SU-DHL-6 (cell line): Measurements from ENCODE around the gene BTBD9.

Experiments used
- H2AFZ ChIP-seq: fragments of 200-600 bp; sonication (generic); 2 replicates; pipeline ENCODE4 v1.6.1; 2014; ENCODE audit warnings: low read depth, mild to moderate bottlenecking, moderate library complexity, mixed read lengths, antibody characterized with exemption, low read length; ENCODE audit not compliant: severe bottlenecking
- H3F3A ChIP-seq: fragments of 200-600 bp; shearing (Covaris generic); 2 replicates; pipeline ENCODE4 v1.6.0; 2016; ENCODE audit warnings: antibody characterized with exemption, mild to moderate bottlenecking; ENCODE audit not compliant: insufficient read depth
- H3K27ac ChIP-seq: fragments of 200-600 bp; sonication (generic); 2 replicates; pipeline ENCODE4 v1.5.1; 2016; ENCODE audit warnings: low read depth, mild to moderate bottlenecking, low read length, moderate library complexity, mixed read lengths
- H3K27me3 ChIP-seq: fragments of 200-600 bp; sonication (generic), shearing (Covaris generic); 2 replicates; pipeline ENCODE4 v1.6.0; 2014; ENCODE audit warnings: mild to moderate bottlenecking, low read length
- H3K36me3 ChIP-seq: fragments of 200-600 bp; sonication (generic); 2 replicates; pipeline ENCODE4 v1.6.1; 2014; ENCODE audit warnings: mild to moderate bottlenecking, low read length, mixed read lengths
- H3K4me2 ChIP-seq: fragments of 300-600, 200-600 bp; shearing (Covaris generic), sonication (generic); 2 replicates; pipeline ENCODE4 v1.6.0; 2014; ENCODE audit warnings: low read length, low read depth, mild to moderate bottlenecking; ENCODE audit not compliant: poor library complexity, severe bottlenecking
- H3K4me3 ChIP-seq: fragments of 200-600 bp; sonication (generic); 2 replicates; pipeline ENCODE4 v1.5.1; 2014; ENCODE audit warnings: antibody characterized with exemption, low read length, mild to moderate bottlenecking, mixed read lengths; ENCODE audit not compliant: insufficient read depth, poor library complexity, severe bottlenecking
- H3K79me2 ChIP-seq: fragments of 200-600 bp; sonication (generic); 2 replicates; pipeline ENCODE4 v1.6.1; 2014; ENCODE audit warnings: mild to moderate bottlenecking, low read length, moderate library complexity; ENCODE audit not compliant: insufficient read depth
- H3K9ac ChIP-seq: fragments of 200-600 bp; sonication (generic); 2 replicates; pipeline ENCODE4 v1.7.0; 2014; ENCODE audit warnings: mild to moderate bottlenecking, low read length
- H3K9me2 ChIP-seq: fragments of 200-600 bp; sonication (generic); replicated peaks from 2 replicates; pipeline ENCODE4 v1.6.1; 2014; ENCODE audit warnings: low read length; ENCODE audit not compliant: insufficient read depth
- H3K9me3 ChIP-seq: fragments of 200-600 bp; sonication (generic); 2 replicates; pipeline ENCODE4 v1.6.1; 2014; ENCODE audit warnings: low read length, mixed read lengths; ENCODE audit not compliant: insufficient read depth
- H4K20me1 ChIP-seq: fragments of 200-600 bp; sonication (generic); 2 replicates; pipeline ENCODE4 v1.6.1; 2014; ENCODE audit warnings: low read depth, mild to moderate bottlenecking, antibody characterized with exemption, low read length, moderate library complexity, mixed read lengths
- CTCF ChIP-seq: fragments of 200-600 bp; sonication (generic); IDR thresholded peaks from one replicate; pipeline ENCODE4 v1.5.1; 2017; ENCODE audit warnings: antibody characterized with exemption, mild to moderate bottlenecking, low read length, moderate library complexity; ENCODE audit not compliant: insufficient read depth, poor library complexity, severe bottlenecking
- EZH2phosphoT487 ChIP-seq: fragments of 200-600 bp; sonication (generic), shearing (Covaris generic); conservative IDR thresholded peaks from 2 replicates; pipeline ENCODE4 v1.6.1; 2018; ENCODE audit warnings: mild to moderate bottlenecking, antibody characterized with exemption, low read length, moderate library complexity, mixed read lengths

Gene BTBD9

DNA sequence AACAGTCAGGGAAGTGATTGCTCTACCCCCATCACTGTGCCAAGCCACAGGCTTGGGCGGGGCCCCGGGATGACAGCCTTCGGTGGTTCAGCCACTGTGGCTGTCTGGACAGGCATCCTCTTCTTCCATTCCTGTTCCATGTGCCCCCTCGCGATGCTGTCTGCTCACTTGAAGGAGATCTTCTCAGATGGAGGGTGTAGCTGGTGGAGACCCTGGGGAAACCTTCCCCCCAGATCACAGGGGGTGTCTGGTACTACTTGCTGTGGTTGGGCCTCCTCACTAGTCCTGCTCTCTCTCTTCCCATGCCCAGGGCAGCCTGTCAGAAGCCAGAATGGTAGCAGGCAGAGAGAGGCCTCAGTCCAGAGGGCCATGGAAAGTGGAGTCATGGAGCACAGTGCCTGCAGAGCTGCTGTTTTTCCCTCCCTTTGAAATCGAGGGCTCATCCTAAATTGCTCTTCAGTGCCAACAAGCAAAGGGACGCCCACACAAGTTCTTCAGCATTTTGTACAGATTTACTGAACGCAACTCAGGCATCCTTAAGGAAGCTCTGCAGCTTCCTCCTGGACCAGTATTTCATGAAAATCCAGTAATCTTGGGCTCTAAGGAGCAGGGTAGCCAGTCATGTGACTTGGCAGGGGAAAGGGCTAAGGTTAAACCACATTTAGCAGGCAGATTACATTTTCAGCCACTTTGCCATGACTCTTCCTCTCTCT, 493.6 kb downstream of the BTBD9 start:
- Histone ChIP-seq H4K20me1 (no peaks in the 10 kb centered on the region), H3K9me2 (no peaks in the 10 kb centered on the region), H3K79me2 (no peaks in the 10 kb centered on the region), H3F3A (no peaks in the 10 kb centered on the region), H3K9ac (no peak overlapping the region), H3K36me3 (no peaks in the 10 kb centered on the region), H3K9me3 (no peaks in the 10 kb centered on the region), H3K27me3 (no peaks in the 10 kb centered on the region), H2AFZ (no peak overlapping the region), H3K4me3 (no peak overlapping the region), H3K4me2 (no peak overlapping the region), H3K27ac (no peak overlapping the region)
- TF ChIP-seq EZH2phosphoT487: no peak
- TF ChIP-seq CTCF: no peak

GRCh38 chr6:38144365-38144945, 495.3 kb downstream of the BTBD9 start:
- Histone ChIP-seq H3K79me2 (no peaks in the 10 kb centered on the region), H3K4me3 (no peak overlapping the region), H3F3A (no peaks in the 10 kb centered on the region), H3K27ac (no peak overlapping the region), H2AFZ (no peak overlapping the region), H3K36me3 (no peaks in the 10 kb centered on the region), H3K9me3 (no peaks in the 10 kb centered on the region), H3K4me2 (no peak overlapping the region), H3K27me3 (no peaks in the 10 kb centered on the region), H3K9me2 (no peaks in the 10 kb centered on the region), H4K20me1 (no peaks in the 10 kb centered on the region), H3K9ac (no peak overlapping the region)
- TF ChIP-seq CTCF (no peak), EZH2phosphoT487 (no peak)

GRCh38 chr6:38143191-38144150, 496.3 kb downstream of the BTBD9 start:
- Histone ChIP-seq H3K9me3 (no peaks in the 10 kb centered on the region), H3K9ac (no peak overlapping the region), H3K4me3 (no peak overlapping the region), H4K20me1 (no peaks in the 10 kb centered on the region), H3K79me2 (no peaks in the 10 kb centered on the region), H3K27ac (no peak overlapping the region), H3K36me3 (no peaks in the 10 kb centered on the region), H3F3A (no peaks in the 10 kb centered on the region), H3K27me3 (no peaks in the 10 kb centered on the region), H2AFZ (no peak overlapping the region), H3K4me2 (no peak overlapping the region), H3K9me2 (no peaks in the 10 kb centered on the region)
- TF ChIP-seq CTCF (no peak), EZH2phosphoT487 (no peak)
